Fibroblast of the aortic adventitia (primary cell): Measurements from ENCODE around the gene PRSS38. TPM values are rescaled to one million over a fixed set of nuclear protein-coding genes. Genes with fewer than 3 reads are reported as not detected.
"Not testable (repeated sequence)": the region's sequence is repeated elsewhere in the genome, so short reads cannot be mapped to it uniquely, and the experiment has no call there.

Experiments used
- DNase-seq: peaks from one replicate; pipeline ENCODE4 v3.0.0-alpha.2; 2010; ENCODE audit warnings: low read depth
- H3K4me3 ChIP-seq: 2 replicates; pipeline ENCODE4 v1.5.1; 2011; ENCODE audit warnings: low read depth, mild to moderate bottlenecking, control low read depth, low read length, moderate library complexity
- total RNA-seq: library from RNA; depleted of rRNA; stranded (reverse); fragments of >200 nt; gene quantifications from 2 replicates; pipeline ENCODE4 v1.2.3, GENCODE V29; 2012; ENCODE audit warnings: low replicate concordance
- TF ChIP-seq, protein P1 (sequence below): IDR thresholded peaks from 2 replicates; pipeline ENCODE4 v1.5.1; 2011; ENCODE audit warnings: mild to moderate bottlenecking, low read length, control low read depth, inconsistent platforms; ENCODE audit not compliant: insufficient read depth

The PRSS38 gene
- total RNA-seq, 1 donor, result not detected

DNA sequence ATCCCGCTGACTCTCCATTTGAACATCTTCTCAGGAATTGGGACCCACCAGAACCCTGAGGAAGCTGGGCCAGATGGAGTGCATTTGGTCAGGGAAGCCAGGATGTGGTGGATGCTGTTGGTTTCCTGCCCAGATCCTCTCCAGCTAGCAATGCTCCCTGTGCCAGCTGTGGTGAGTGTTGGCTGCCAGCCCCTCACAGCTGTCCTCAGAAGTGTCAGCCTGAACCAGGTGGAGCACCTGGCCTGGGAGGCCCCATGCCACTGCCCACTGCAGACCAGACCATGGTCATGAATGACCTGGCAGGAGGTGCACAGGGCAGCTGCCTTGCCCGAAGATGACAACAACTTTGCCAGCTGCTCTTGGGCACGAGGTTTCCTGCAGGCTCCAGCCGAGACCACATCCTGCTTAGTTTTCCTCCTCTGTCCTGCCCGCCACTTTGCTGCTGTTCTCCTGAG is 54.4 kb downstream of the PRSS38 start:
- peak; percentile 7 for DNase-seq
- H3K4me3 ChIP-seq, result no peak overlapping the region
- TF ChIP-seq, protein P1, sequence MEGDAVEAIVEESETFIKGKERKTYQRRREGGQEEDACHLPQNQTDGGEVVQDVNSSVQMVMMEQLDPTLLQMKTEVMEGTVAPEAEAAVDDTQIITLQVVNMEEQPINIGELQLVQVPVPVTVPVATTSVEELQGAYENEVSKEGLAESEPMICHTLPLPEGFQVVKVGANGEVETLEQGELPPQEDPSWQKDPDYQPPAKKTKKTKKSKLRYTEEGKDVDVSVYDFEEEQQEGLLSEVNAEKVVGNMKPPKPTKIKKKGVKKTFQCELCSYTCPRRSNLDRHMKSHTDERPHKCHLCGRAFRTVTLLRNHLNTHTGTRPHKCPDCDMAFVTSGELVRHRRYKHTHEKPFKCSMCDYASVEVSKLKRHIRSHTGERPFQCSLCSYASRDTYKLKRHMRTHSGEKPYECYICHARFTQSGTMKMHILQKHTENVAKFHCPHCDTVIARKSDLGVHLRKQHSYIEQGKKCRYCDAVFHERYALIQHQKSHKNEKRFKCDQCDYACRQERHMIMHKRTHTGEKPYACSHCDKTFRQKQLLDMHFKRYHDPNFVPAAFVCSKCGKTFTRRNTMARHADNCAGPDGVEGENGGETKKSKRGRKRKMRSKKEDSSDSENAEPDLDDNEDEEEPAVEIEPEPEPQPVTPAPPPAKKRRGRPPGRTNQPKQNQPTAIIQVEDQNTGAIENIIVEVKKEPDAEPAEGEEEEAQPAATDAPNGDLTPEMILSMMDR, result no peak

DNA sequence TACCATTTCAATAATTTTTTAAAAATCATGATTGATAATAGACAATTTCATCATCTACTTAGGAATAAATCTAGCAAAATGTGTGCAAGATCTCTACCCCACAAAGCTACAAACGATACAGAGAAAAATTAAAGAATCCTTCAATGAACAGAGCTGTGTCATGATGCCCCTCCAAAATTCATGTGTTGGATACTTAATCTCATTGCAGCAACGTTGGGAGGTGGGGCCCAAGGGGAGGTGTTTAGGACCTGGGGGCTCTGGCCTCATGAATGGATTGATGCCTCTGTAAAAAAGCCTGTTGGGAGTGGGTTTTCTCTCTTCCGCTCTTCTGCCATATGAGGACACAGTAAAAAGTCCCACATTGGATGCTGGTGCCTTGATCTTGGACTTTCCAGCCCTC is 54.9 kb downstream of the PRSS38 start:
- H3K4me3 ChIP-seq, result no peak overlapping the region
- no peak for DNase-seq
- TF ChIP-seq, protein P1, result no peak

DNA sequence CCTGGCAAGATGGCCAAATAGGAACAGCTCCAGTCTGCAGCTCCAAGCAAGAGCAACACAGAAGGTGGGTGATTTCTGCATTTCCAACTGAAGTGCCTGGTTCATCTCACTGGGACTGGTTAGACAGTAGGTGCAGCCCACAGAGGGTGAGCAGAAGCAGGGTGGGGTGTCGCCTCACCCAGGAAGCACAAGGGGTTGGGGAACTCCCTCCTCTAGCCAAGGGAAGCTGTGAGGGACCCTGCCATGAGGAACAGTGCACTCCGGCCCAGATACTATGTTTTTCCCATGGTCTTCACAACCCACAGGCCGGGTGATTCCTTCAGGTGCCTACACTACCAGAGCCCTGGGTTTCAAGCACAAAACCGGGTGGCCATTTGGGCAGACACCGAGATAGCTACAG is 56.4 kb downstream of the PRSS38 start:
- not testable (repeated sequence) for DNase-seq, H3K4me3 ChIP-seq

DNA sequence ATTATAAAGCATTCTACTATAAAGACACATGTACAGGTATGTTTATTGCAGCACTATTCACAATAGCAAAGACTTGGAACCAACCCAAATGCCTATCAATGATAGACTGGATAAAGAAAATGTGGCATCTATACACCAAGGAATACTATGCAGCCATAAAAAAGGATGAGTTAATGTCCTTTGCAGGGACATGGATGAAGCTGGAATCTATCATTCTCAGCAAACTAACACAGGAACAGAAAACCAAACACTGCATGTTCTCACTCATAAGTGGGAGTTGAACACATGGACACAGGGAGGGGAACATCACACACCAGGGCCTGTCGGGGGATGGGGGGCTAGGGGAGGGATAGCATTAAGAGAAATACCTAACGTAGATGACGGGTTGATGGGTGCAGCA is 62.3 kb downstream of the PRSS38 start:
- DNase-seq, H3K4me3 ChIP-seq: not testable (repeated sequence)

DNA sequence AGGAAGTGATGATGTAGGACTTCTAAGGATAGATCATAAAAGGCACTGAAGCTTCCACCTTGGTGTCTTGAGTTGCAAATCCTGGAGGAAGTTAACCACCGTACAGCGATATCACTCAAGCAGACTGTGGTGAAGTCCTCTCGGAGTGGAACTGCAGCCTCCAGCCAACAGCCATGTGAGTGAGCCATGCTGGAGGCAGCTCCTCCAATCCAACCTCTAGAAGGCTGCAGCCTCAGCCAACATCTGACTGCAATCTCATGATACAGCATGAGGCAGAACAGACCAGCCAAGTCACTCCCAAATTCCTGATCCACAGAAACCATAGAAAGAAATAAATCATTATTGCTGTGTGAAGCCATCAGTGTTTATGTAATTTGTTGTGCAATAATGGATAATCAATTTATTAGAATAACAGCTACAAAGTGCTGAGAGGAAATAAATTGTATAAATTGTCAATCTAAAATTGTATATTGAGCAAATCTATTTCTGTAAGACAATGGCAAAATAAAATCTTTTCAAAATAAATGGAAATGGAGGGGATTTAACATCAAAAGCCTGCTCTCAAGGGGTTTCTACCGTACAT is 65.0 kb downstream of the PRSS38 start:
- H3K4me3 ChIP-seq, result no peak overlapping the region
- TF ChIP-seq, protein P1, result no peak
- DNase-seq, result peak; percentile 66

DNA sequence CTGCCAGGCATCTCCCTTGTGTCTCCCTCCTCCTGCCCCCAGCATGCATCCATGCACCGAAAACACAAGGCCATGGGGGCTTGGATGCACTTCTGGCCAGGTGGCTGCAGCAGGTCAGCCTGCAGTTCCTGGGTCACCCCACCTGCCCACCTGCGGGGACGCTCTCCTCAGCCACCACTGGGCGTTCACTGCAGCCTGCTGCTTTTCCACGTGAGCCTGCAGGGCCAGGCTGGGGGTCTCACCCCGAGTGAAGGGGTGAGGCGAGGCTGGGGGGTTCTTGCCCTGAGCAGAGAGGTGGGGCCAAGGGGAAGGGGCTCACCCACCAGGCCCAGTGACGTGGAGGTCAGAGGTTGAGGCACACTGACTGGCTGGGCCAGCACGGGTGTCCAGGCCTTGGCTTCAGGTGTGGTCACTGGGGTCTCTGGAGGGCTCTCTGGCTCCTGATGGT is 67.6 kb downstream of the PRSS38 start:
- DNase-seq, result no peak
- TF ChIP-seq, protein P1, result no peak
- H3K4me3 ChIP-seq, result no peak overlapping the region

DNA sequence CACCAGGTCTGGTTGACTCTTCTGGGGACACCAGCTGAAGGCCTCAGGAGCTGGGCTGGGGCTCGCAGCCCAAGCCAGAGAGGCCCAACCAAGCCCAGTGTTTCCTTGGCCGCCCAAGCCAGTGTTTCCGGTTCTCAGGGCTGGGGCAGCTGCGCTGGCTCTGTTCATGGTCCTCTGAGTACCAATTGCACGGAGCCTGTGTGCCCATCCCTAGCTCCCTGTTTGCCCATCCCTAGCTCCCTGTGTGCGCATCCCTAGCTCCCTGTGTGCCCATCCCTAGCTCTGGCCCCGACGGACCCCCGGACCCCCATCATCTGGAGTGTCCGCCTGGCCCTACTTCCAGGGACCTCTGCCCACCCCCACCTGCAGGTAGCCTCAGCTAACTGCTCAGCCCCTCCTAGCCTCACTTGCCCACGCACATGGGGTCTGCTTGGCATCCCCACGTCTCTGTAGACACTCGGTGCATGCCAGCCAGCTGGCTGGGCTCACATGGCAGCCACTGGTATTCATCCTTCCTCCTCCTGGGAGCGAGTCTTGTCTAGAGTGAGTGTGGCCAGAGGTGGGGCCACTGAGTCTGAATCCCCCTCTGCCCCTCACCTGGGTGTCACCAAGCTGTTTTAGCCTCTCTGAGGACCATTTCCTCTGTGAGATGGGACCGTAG is 68.3 kb downstream of the PRSS38 start:
- no peak for DNase-seq
- TF ChIP-seq, protein P1, result no peak
- no peak overlapping the region for H3K4me3 ChIP-seq
